Kidney glomerular epithelial cell (primary cell): Measurements from ENCODE around the gene ST3GAL3.

Experiments
- DNase-seq: peaks from one replicate; lab custom pipeline; 2025; lab: John Stamatoyannopoulos, UW

The ST3GAL3 gene

DNA sequence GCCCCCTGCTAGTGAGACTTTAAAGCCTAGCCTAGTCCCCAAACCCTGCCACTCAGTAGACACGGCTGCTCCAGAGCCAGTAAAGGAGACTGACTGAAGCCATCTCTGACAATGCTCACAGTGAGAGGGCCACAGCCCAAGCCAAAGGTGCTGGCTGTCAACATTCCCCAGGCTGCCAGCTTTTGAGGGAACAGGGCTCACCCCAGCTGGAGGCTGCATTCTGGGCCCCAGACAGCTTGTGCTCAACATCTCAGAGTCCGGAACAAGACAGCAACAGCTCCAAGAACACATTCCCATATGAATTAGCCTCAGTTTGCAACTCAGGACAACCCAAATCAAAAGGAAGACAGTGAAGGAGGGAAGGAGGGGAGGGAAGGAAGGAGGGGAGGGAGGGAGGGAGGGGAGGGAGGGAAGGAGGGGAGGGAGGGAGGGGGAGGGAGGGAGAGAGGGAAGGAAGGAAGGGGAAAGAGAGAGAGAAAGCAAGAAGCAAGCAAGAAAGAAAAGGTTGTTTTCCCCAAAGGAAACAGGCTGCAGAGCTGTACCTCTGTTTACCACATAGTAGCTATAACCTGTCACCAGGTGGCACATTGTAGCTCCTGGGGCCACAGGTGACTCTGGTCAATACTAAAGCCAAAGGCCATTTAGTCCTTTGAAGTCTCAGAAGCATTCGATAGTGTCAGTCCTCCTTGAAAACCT, 231.7 kb downstream of the ST3GAL3 start:
- no peak for DNase-seq

DNA sequence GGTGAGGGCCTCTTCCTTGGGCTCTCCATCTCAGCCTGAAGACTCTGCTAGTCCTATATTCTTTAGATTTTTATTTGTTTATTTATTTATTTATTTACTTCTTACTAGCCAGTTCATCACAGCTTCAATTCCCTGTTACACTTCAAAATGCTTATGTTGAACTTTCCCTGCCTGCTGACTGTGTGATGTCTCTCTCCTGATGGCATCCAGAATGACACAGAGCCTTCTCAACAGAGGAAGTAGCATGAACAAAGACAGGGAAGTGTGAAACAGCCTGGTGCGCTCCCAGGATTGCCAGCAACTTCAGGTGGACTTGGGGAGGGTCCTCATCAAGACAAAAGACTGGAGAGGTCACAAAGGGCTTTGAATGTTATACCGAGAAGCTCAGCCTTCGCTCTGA, 235.1 kb downstream of the ST3GAL3 start:
- no peak for DNase-seq

DNA sequence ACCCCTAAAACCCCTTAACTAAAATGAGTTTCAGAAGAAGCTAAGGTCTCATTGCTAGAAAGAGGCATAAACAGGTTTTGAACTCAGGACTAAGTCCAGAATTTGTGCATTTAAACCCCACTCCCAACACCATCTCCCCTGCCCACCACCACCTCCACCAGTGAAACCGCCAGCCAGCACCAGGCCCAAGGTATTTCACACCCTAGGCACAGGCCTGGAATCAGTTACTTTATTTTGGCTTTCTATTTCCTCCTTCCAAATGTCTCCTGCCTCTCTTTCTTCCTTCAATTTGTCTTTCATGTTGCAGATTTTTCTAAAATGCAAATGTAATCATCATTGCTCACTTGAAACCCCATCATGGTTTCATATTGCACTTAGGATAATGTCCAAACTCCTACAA, 237.5 kb downstream of the ST3GAL3 start:
- DNase-seq = no peak

DNA sequence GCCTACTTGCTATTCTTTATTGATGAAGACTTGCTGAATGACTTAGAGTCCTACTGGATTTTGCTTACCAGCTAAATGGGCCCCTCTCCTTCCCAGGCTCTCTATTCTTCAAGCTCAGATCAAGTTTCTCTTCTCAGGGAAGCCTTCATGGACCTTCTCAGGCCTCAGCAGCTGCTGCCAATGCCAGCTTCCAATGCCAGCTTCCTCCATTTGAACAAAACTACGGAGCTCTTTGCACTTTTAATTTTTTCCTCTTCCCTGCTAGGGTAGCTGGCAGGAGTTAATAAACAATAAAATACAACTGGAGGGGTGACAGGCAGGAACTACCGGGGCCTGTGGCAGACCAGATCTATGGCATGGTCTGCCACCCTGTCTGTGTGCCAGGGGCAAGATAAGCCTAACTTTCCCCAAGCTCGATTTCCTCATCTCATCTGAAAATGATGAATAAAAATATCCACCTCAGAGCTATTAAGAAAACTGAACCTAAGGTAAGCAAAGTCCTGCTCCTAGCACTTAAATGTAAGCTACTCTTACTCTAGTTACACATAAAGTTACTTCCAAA, 238.4 kb downstream of the ST3GAL3 start:
- DNase-seq = no peak

DNA sequence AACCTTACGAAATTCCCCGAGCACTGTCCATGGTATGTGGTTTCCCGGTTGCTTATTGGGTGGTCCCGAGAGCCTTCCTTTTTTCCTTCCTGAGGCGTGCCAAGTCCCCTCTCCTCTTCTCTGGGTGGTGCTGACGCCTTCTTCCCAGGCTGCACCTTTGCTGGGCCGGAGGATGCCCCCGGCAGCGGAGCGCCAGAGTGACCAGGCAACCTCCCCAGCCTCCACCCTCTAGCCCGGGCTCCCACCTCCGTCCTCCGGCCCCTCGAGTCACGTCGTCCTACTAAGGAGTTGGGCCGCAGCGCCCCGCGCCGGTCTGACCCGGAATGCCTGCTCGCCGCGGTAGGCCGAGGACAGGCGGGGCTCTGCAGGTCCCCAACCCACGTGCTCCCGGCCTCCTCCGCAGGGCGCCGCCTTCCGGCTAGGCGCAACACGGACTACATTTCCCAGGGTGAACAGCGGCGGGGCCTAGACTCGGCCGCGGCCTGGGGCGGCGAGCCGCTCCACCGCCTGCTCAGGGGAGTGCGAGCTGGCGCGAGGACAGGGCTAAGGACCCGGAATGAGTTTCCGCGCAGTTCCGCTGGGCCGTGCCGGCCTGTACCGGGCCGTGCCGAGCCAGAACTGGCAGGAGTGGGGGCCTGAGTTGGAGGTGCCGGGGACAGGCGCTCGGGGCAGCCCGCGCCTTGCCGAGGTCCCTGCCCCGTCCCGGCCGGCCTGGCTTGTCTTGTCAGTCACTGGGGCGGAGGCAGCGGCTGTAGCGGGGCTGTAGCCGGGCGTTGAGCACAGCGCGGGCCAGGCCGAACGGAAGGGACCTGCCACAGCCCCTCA, 239.1 kb downstream of the ST3GAL3 start, which contains the start of gene IPO13:
TSS of gene IPO13 (plus strand) at position 715 of the 825 bp plus-strand sequence. CDS start 651 bp downstream, outside the sequence.
- peak; percentile 91 for DNase-seq

DNA sequence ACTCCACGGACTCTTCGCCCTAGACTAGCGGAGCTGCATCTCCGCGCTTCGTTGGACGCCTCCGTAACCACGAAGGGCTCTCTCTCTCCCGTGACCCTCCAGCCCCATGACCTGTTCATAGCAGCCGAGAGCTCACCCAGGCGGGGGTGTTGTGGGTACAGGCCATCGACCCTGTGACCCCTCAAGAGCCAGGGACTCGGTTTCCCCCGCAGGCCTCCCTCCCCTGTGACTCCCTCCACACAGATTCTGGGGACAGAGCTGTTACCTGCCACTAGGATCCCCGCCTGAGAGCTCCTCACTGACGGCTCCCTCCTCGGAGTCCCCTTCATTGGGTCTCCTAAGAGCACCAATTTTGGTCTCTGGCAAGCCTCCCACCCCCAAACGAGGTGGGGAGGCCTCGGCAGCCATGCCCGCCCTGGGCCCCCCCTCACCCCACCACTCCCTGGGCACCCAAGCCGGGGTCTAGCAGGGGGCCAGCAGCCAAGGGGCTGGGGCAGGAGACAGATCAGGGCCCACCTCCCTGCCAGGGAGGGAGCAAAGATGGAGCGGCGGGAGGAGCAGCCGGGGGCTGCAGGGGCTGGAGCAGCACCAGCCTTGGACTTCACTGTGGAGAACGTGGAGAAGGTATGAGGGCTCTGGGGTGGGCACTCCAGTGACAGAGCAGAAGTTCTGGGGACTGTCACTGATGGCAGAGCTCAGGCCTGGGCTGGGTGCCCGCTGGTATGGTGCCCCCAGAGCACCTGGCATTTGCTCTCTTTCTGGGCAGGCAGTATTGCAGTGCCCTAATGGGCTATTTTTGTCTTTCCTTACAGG, 239.9 kb downstream of the ST3GAL3 start:
- DNase-seq = no peak

DNA sequence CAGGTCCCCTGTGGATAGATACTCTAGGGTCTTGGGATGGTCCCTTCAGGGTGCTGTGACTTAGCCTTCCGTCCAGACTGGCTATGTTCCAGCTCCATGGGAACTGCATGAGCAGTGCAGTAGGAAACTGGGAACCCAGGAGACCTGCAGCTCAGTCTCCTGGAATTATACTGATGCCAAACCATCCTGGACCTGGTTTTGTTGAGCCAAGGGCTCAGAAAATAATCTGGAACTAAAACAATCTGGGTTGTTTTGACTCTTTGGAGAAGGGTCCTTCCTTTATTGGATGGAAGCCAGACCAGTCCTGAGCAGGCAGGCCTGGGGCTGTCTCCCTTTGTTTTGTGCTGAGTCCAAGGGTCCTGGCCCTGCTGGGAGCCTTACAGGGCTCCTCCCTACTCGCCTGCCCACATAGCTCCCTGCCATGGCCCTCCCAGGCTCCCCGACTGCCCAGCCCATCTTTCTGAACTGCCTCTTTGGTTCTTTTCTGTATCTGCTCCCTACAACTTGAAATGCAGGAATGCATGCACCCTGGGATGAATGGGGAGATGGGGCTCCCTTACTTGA, 240.6 kb downstream of the ST3GAL3 start:
- no peak for DNase-seq

DNA sequence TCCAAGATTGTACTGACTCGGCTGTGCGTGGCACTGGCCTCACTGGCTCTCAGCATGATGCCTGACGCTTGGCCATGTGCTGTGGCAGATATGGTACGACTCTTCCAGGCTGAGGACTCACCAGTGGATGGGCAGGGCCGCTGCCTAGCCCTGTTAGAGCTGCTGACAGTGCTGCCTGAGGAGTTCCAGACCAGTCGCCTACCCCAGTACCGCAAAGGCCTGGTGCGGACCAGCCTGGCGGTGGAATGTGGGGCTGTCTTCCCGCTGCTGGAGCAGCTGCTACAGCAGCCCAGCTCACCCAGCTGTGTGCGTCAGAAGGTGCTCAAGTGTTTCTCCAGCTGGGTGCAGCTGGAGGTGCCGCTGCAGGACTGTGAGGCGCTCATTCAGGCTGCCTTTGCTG, 242.3 kb downstream of the ST3GAL3 start:
- no peak for DNase-seq

DNA sequence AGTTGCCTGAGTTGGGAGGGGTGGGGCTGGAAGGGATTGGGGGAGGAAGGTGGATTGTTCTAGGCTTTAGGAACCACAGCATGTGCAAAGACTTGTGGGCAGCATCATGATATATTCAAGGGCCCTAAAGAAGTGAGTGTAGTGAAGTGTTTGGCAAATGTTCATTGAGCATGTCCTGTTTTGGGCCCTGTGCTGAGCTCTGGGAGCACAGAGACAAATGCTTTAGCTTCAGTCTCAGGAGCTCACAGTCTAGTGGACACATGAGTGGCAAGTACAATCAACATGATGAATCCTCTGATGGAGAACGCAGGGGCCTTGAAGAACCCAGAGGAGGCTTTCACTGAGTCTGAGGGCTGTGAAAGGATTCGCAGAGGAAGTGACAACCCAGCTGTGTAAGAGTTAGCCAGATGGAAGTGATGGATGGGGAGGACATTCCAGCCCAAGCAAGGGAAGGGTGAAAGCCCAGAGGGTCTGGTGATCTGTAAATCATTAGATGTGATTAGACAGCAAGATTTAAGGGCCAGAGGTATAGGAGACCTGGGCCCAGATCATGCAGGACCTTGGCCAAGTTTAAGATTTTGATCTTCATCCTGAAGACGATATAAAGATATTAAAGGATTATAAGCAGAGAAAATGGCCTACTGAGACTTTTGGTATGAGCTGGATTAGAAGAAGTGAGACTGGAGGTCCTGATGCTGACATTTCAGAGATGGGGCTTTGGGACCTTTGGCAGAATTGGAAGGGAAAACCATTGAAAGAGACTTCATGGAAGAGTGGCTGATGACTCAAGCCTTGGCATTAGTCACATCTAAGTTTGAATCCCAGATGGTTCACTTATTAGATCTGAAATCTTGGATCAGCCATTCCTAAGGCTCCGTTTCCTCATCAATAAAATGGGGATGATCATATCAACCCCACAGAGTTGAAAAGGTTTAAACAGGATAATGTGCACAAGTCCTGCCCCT, 244.0 kb downstream of the ST3GAL3 start:
- peak; percentile 54 for DNase-seq

DNA sequence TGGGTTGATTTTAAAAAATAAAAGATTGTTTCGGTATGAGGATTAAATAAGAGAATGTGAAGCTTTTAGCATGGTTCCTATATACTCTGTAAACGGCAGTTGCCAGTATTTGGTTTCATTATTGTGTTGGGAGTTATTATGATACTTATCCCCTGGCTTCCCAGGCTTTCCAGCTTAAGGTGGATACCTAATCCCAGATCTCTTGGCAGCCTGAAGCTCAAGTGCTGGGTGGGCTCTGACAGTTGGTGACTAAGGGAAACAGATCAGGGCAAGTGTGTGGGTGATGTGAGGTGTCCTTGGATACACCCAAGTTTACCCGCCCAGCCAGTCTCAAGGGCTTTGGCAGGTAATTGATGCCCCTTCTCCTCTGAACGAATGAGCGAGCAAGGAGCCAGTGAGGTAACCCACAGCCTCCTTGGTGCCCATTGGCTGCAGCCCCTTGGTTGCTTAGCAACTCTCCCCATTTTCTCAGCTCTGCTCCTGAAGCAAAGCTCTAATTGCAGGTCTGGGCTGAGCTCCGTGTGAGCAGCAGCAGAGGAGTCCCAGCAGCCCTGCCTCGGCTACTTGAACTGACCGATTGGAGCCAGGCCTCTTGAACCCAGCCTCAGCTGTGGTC, 245.5 kb downstream of the ST3GAL3 start:
- no peak for DNase-seq

DNA sequence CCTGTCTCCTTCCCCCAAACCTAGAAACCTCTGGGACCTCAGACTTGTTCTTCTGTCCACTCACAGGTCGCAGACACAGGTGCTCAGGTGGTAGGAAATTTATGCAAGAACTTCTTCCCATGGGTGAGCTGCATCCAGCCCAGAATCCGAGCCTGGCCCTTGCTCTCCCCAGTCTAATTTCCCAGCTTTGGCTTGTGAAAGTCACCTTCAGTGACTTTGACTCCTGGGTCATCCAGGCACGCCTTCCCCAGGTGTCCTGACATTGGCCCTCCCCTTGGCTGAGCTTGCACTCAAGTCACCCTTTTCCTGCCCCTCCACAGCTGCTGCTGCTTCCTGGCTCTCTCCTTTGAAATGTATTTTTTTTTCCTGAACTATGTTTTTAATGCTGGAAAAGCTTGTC, 246.0 kb downstream of the ST3GAL3 start:
- DNase-seq = no peak

DNA sequence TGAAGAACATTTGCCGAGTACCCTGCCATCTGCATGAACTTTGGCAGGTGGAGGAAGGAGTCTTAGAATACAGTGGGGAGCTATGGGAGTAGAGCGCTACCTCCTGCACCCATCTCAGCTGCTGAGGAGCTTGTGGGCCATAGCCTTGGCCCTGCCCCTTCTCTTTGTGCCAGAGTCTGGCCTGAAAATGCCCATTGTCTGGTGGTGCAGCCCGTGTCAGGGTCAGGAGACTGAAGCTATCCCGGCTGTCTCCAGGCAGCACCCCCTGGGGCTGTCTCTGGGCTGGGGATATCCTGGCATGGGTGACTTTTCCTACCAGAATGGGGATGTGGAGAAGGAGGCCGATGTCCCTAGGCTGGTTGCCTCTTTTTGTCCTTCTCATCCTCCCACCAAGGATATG, 246.7 kb downstream of the ST3GAL3 start:
- no peak for DNase-seq

DNA sequence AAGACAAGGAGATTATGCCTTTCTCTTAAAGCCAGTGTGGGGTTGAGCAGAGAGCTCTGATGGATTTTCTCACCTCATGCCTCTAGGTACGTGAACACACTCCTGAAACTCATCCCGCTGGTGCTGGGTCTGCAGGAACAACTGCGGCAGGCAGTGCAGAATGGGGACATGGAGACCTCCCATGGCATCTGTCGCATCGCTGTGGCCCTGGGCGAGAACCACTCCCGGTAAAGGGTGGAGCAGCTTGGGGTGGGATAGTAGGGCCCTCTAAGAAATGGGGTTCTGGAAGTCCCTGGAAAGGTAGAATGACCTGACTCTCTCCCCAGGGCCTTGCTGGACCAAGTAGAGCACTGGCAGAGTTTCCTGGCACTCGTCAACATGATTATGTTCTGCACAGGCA, 248.9 kb downstream of the ST3GAL3 start:
- DNase-seq = no peak

DNA sequence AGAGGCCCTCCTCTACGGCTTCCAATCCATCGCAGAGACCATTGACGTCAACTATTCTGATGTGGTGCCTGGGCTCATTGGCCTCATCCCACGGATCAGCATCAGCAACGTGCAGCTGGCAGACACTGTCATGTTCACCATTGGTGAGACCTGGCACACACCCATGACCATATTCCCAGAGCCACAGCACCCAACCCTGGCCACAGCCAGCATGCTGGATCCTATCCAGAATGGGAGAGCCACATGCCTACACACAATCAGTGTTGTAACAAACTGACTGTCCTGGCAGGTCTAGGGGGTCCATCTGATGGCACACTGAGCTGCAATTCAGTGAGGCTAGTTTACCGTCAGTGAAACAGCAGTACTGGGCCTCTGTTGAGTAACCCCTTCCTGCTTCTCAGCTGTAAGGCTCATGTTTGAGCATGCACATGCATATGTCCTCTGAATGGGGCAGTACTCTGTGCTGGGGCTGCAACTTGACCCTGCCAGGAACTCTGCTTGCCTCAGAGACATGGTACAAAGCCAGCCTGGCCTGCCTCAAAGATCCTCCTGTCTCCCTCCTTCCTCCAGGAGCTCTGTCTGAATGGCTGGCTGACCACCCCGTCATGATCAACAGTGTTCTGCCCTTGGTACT, 250.2 kb downstream of the ST3GAL3 start:
- no peak for DNase-seq

DNA sequence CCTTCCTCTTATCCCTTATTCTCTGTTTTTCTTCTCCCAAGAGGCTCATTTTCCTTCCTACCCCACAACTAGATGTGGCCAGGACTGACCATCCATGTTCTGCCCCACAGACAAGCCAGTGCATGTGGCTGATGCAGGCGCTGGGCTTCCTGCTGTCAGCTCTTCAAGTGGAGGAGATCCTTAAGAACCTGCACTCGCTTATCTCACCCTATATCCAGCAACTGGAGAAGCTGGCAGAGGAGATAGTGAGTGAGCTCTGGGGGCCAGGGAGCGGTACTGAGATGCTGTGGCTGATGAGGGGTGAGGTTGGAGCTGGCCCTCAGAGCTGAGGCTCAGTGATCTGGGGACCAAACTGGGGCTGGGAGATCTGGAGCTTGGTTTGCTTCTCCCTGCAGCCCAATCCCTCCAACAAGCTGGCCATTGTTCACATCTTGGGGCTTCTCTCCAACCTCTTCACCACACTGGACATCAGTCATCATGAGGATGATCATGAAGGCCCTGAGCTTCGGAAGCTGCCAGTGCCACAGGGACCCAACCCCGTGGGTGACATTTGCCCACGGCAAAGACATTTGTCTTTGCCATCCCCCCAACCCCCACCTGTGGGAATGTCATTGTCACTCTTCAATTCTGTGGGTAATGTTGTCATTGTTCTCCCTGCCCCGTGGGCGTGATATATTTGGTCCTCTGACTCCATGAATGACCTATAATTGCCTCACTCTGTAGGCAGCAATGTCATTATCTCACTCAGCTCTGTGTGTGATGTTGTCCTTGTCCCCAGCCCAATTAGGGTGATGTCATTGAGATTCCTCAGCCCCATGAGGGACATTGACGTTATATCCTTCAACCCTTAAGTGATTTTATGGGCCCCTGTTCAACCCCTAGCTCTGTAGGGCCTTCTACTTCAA, 251.3 kb downstream of the ST3GAL3 start:
- DNase-seq = no peak

DNA sequence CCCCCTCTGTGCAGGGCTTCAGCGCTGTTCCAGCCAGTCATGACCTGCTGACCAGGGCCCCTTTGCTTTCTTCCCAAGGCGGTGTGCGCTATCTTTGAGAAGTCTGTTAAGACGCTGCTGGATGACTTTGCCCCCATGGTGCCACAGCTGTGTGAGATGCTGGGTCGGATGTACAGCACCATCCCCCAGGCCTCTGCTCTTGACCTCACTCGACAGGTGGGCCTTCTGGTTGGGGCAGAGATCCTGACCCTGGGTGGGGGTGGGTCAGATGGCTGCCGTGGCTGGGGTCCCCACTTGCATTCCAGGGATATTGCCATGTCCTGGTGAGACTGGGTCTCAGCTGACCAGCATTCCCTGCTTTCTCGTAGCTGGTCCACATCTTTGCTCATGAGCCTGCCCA, 253.5 kb downstream of the ST3GAL3 start:
- no peak for DNase-seq

DNA sequence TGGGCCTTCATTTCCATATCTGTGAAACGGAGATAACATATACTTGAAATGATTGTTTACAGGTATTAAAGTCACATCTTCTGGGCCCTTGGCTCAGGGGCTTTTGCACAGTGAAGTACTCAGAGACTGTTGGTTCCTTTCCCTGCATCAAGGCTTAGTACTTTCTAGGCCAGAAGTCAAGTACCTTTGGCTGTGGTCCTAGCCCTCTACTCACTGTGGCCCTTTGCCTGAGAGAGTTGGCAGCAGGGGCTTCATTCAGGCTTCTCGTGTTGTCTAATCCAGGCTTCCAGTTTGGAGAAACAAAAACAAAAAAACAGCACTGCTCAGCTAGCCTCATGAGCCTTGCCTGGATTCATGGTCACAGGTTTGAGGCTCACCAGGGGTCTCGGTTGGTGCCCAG, 254.4 kb downstream of the ST3GAL3 start:
- DNase-seq = no peak

DNA sequence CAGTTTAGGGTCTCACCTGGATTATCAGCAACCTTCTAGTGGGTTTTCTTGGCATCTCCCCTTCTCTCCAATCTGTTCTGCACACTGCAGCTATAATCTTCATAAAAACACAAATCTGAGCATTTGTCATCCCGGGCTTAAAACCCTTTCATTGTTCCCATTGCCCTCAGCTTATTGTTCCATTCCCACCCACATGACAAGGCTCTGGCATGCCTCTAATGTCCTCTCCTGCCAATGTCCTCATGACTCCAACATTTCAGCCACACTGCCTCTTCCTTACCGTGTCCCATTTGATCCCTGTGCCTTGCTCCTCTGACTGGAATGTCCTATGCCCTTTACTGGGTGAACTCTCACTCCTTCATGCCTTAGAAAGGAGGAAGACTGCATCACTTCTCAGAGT, 255.0 kb downstream of the ST3GAL3 start:
- no peak for DNase-seq

DNA sequence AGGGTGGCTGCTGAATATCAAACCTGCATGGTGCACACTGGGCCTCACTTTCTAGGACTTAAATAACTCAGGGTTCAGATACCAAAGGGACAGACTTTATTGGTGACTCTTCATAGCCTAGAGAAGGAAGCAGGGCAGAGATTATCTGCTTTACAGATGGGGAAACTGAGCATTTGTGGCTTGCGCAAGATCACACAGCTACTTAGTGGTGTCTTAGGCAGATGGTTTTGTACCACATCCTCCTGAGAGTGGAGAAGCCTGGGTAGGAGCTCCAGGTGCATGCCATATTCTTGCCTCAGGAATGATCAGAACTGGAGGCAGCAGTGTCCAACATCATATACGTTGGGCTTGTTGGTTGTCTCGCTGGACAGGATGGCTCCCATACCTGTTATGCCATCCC, 255.7 kb downstream of the ST3GAL3 start:
- DNase-seq = no peak
